K562 (cell line): ENCODE measurements around the gene CARD8. TPM values are rescaled to one million over a fixed set of nuclear protein-coding genes. Genes with fewer than 3 reads are reported as not detected.
A peak's percentile ranks its signal among the peaks of the same experiment; 100 is the strongest.

Experiments
- ATAC-seq: fragments of 200-7000 bp; cut with Tn5 transposase; 3 replicates; pipeline ENCODE4 v1.9.1; 2020; ENCODE audit warnings: moderate library complexity
- BruUV-seq: library from RNA; stranded (reverse); fragments of 400-500 nt; replicated peaks from 2 replicates; lab custom pipeline; 2021; lab: Mats Ljungman, UMichigan
- CTCF ChIA-PET: fragments of 300-600 bp; formaldehyde crosslinking; extraction: SDS; loops from one replicate; lab custom pipeline; 2021; ENCODE audit warnings: low intra/inter-chr PET ratio; lab: Yijun Ruan, JAX
- POLR2A ChIA-PET: fragments of 300-600, 350-650 bp; sonication (Branson Sonifier 250); formaldehyde crosslinking; extraction: SDS; loops from one replicate; lab custom pipeline; 2021; ENCODE audit warnings: antibody characterized with exemption, inconsistent platforms; lab: Yijun Ruan, JAX
- DNase-seq, 4 experiments: peaks; one replicate each; pipeline versions ENCODE4 v3.0.0 to v3.0.0-alpha.2; 2011 to 2018; ENCODE audit warnings: low spot score in 3 of 4, mixed read lengths in 3 of 4; ENCODE audit errors: extremely low read depth in 1 of 4
- FAIRE-seq: peaks from 2 replicates; lab custom pipeline; 2011; peaks lifted over from hg19 to GRCh38; lab: Jason Lieb, UNC
- H2AFZ ChIP-seq: 2 replicates; pipeline ENCODE4 v1.6.0; 2011; ENCODE audit warnings: low read depth, low read length, control low read depth, inconsistent platforms
- H3K27ac ChIP-seq: fragments of 200-600 bp; 3 replicates; pipeline ENCODE4 v1.8.0; 2011; ENCODE audit warnings: low read depth, mild to moderate bottlenecking, control low read depth, inconsistent platforms, low read length, moderate library complexity, mixed read lengths; ENCODE audit errors: extremely low read depth
- H3K27me3 ChIP-seq, 2 experiments: fragments of 300-600 bp in 1 of 2; 2 replicates in 1 of 2; 3 replicates in 1 of 2; pipeline versions ENCODE4 v1.6.0 to v1.8.0; 2011; ENCODE audit warnings: inconsistent platforms in 2 of 2, low read length in 2 of 2, mild to moderate bottlenecking in 1 of 2, mixed read lengths in 1 of 2, moderate library complexity in 1 of 2; ENCODE audit not compliant: control insufficient read depth in 2 of 2, insufficient read depth in 2 of 2
- H3K36me3 ChIP-seq: fragments of 300-600 bp; 3 replicates; pipeline ENCODE4 v1.8.0; 2011; ENCODE audit warnings: mild to moderate bottlenecking, low read length, inconsistent platforms; ENCODE audit not compliant: control insufficient read depth, insufficient read depth
- H3K4me1 ChIP-seq, 2 experiments: fragments of 200-600 bp in 1 of 2; replicated peaks in 1 of 2; 2 replicates in 1 of 2; 3 replicates in 1 of 2; pipeline versions ENCODE4 v1.5.1 to v1.8.0; 2011; ENCODE audit warnings: inconsistent platforms in 2 of 2, low read length in 2 of 2, mild to moderate bottlenecking in 1 of 2, mixed read lengths in 1 of 2, moderate library complexity in 1 of 2; ENCODE audit not compliant: control insufficient read depth in 2 of 2, insufficient read depth in 2 of 2
- H3K4me2 ChIP-seq: 2 replicates; pipeline ENCODE4 v1.6.1; 2011; ENCODE audit warnings: low read length, control low read depth, inconsistent platforms, mixed read lengths; ENCODE audit not compliant: insufficient read depth
- H3K4me3 ChIP-seq: fragments of 200-600 bp; sonication (generic), shearing (Covaris generic); 2 replicates; pipeline ENCODE4 v1.5.1; 2016; ENCODE audit warnings: control low read depth, inconsistent platforms
- H3K79me2 ChIP-seq: fragments of 200-600 bp; 3 replicates; pipeline ENCODE4 v1.8.0; 2011; ENCODE audit warnings: low read length, inconsistent platforms; ENCODE audit not compliant: control insufficient read depth, insufficient read depth
- H3K9ac ChIP-seq, 2 experiments: 2 replicates each; pipeline versions ENCODE4 v1.6.0 to v1.6.1; 2011; ENCODE audit warnings: low read depth in 2 of 2, low read length in 2 of 2, control low read depth in 1 of 2, inconsistent platforms in 1 of 2, mild to moderate bottlenecking in 1 of 2, mixed read lengths in 1 of 2; ENCODE audit not compliant: insufficient read depth in 1 of 2
- H3K9me1 ChIP-seq: one replicate; pipeline ENCODE4 v1.6.0; 2011; ENCODE audit warnings: inconsistent platforms, mild to moderate bottlenecking, low read length, moderate library complexity; ENCODE audit not compliant: control insufficient read depth, insufficient read depth
- H3K9me3 ChIP-seq: replicated peaks from 2 replicates; pipeline ENCODE4 v1.5.1; 2011; ENCODE audit warnings: low read depth, low read length, inconsistent platforms; ENCODE audit not compliant: control insufficient read depth, insufficient read depth
- H4K20me1 ChIP-seq: replicated peaks from 2 replicates; pipeline ENCODE4 v1.6.1; 2011; ENCODE audit warnings: low read length, inconsistent platforms, mixed read lengths; ENCODE audit not compliant: control insufficient read depth, insufficient read depth
- HSF4 ChIP-seq: fragments of 250-450 bp; sonication (Bioruptor Pico); IDR thresholded peaks from 2 replicates; pipeline ENCODE4 v2.1.2; 2022; ENCODE audit warnings: mild to moderate bottlenecking, moderate library complexity, borderline replicate concordance
- KAT8 ChIP-seq: fragments of 450-650 bp; IDR thresholded peaks from 2 replicates; pipeline ENCODE4 v1.6.1; 2016; ENCODE audit warnings: low read depth, mild to moderate bottlenecking
- KDM4B ChIP-seq, 2 experiments: fragments of 450-650 bp in 1 of 2; sonication (generic) in 1 of 2; IDR thresholded peaks; 2 replicates each; pipeline ENCODE4 v1.6.1; 2016 to 2017; ENCODE audit warnings: borderline replicate concordance in 2 of 2, antibody characterized with exemption in 1 of 2, low read depth in 1 of 2, mild to moderate bottlenecking in 1 of 2
- ZNF316 ChIP-seq: fragments of 450-650 bp; IDR thresholded peaks from 2 replicates; pipeline ENCODE4 v1.6.1; 2016
- WGBS: fragments of 100-300 bp; shearing (Covaris generic); methylation state at CpG from one replicate; pipeline ENCODE4 v1.1.6; 2016; ENCODE audit warnings: low coverage, mixed read lengths; ENCODE audit not compliant: insufficient coverage; ENCODE audit errors: missing lambda C conversion rate; 5-methylcytosine and 5-hydroxymethylcytosine counted together
- in situ Hi-C: fragments of 300-500 bp; cut with MboI; formaldehyde crosslinking; loops from 4 replicates; pipeline ENCODE4 v1.15.0; 2018; ENCODE audit warnings: inconsistent platforms, mixed read lengths
- intact Hi-C: fragments of 100-400 bp; cut with micrococcal nuclease; formaldehyde crosslinking; loops from 2 replicates; pipeline ENCODE4 v1.14.2; 2022
- polyA plus RNA-seq, 8 experiments: library from polyadenylated mRNA; depleted of rRNA in 4 of 8; stranded (reverse) in 5 of 8; unstranded in 3 of 8; fragments of >200 nt; fragmentation: Nextera tagmentation in 2 of 8; fragmentation: Illumina TruSeq in 1 of 8; extraction: Ambion mirVana in 2 of 8; extraction: Trizol in 1 of 8; gene quantifications; 2 replicates each; pipeline versions ENCODE4 v1.2.1 to v1.2.3, GENCODE V29; 2011 to 2014; ENCODE audit warnings: inconsistent platforms in 1 of 8, missing spikeins in 1 of 8
- total RNA-seq, 7 experiments: library from RNA; depleted of rRNA in 6 of 7; stranded (reverse); fragments of >200 nt in 6 of 7; fragmentation: Illumina TruSeq in 2 of 7; extraction: Trizol in 2 of 7; gene quantifications; 2 replicates each; pipeline versions ENCODE4 v1.2.1 to v1.2.3, GENCODE V29; 2011 to 2021; ENCODE audit warnings: low replicate concordance in 1 of 7
- TF ChIP-seq, protein P1 (sequence below): fragments of 250-450 bp; sonication (Bioruptor Pico); IDR thresholded peaks from 2 replicates; pipeline ENCODE4 v1.8.0; 2022; ENCODE audit warnings: inconsistent platforms, mild to moderate bottlenecking, moderate library complexity, borderline replicate concordance
- TF ChIP-seq, protein P2 (sequence below): fragments of 250-450 bp; sonication (Bioruptor Pico); IDR thresholded peaks from 2 replicates; pipeline ENCODE4 v1.5.0; 2020; ENCODE audit warnings: mild to moderate bottlenecking

Gene CARD8
- total and polyA plus RNA-seq, 9 of the 15 experiments (the other 6 are each of a cell fraction or from before 2014, with no cell fraction given): 11.5 to 26.4 (median 20.8) TPM

GRCh38 chr19:48168689-48169088, 87.0 kb downstream of the CARD8 start:
- H2AFZ ChIP-seq: no peak overlapping the region
- H3K4me2 ChIP-seq: peak overlapping the region; percentile 96
- no peaks in the 10 kb centered on the region for H3K9me1 ChIP-seq
- CTCF ChIA-PET: no interaction called here
- ATAC-seq (no peak), FAIRE-seq (no peak), DNase-seq (no peak)
- TF ChIP-seq, protein P1, sequence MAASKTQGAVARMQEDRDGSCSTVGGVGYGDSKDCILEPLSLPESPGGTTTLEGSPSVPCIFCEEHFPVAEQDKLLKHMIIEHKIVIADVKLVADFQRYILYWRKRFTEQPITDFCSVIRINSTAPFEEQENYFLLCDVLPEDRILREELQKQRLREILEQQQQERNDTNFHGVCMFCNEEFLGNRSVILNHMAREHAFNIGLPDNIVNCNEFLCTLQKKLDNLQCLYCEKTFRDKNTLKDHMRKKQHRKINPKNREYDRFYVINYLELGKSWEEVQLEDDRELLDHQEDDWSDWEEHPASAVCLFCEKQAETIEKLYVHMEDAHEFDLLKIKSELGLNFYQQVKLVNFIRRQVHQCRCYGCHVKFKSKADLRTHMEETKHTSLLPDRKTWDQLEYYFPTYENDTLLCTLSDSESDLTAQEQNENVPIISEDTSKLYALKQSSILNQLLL (CRISPR knock-in tag): no peak
- TF ChIP-seq ZNF316: peak; percentile 19; the same call in 1 of the 2 replicates
- H3K9ac ChIP-seq: no peak overlapping the region
- no peak overlapping the region for H3K27ac ChIP-seq
- H3K4me1 ChIP-seq: peaks cover 7 to 17% of the 10 kb centered on the region in 2 experiments; a peak in 3 of 5 replicates
- POLR2A ChIA-PET: no interaction called here
- in situ Hi-C loops: no loop called here
- 50% methylated on average over 5 of the region's 5 CpGs for WGBS
- H3K27me3 ChIP-seq: no peaks in the 10 kb centered on the region
- H3K36me3 ChIP-seq: peaks cover 29% of the 10 kb centered on the region
- peaks cover 8% of the 10 kb centered on the region; the same call in 1 of the 2 replicates for H4K20me1 ChIP-seq
- no TSS peak for BruUV-seq
- intact Hi-C loops: no loop called here
- H3K4me3 ChIP-seq: peak overlapping the region; percentile 99; the same call in 1 of the 2 replicates
- H3K9me3 ChIP-seq: no peaks in the 10 kb centered on the region
- H3K79me2 ChIP-seq: peaks cover 42% of the 10 kb centered on the region

DNA sequence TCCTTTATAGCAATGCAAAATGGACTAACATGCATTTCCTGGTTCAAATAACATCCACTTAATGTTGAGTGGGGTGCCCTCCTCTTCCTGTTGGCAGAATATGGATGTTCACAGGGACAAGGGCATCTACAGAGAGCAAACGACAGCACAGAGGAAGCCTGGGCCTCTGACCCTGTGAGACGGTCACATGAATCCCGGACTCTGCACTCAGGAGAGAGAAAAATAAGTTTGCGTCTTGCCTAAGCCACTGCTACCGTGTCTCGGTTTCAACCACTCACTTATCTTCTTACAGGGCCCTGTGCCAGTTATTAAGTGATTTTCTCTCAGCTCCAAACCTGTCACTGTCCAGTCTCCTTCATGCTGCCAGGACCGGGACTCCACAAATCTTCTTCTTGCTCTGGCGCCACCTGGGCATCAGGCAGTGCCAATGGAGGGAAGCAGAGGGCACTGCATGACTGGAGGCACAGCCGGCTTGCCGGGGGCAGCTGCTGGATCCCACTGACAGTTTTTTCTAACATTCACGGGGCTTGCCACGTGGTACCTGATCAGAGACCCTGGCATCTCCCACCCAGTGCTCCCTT, 97.4 kb downstream of the CARD8 start:
- H3K4me1 ChIP-seq: no peaks in the 10 kb centered on the region; a peak in 1 of 5 replicates
- H3K4me3 ChIP-seq: no peak overlapping the region
- no peaks in the 10 kb centered on the region for H3K27me3 ChIP-seq
- 93% methylated on average over 12 of the region's 12 CpGs for WGBS
- no peaks in the 10 kb centered on the region for H4K20me1 ChIP-seq
- ChIA-PET CTCF (no interaction called here), POLR2A (interaction anchor here (0.6 kb wide), 1 partner anchor 21 kb away, joined by 4 read pairs; no protein-coding TSS in a partner anchor)
- FAIRE-seq: no peak
- H3K36me3 ChIP-seq: peaks cover 77% of the 10 kb centered on the region; the same call in 2 of the 3 replicates
- H3K79me2 ChIP-seq: no peaks in the 10 kb centered on the region
- intact Hi-C loops (no loop called here), in situ Hi-C loops (no loop called here)
- H3K27ac ChIP-seq: no peak overlapping the region
- peaks cover 3% of the 10 kb centered on the region for H3K9me1 ChIP-seq
- H3K9ac ChIP-seq: no peak overlapping the region; a peak in 1 of 4 replicates
- ATAC-seq: no peak
- TF ChIP-seq, protein P2, sequence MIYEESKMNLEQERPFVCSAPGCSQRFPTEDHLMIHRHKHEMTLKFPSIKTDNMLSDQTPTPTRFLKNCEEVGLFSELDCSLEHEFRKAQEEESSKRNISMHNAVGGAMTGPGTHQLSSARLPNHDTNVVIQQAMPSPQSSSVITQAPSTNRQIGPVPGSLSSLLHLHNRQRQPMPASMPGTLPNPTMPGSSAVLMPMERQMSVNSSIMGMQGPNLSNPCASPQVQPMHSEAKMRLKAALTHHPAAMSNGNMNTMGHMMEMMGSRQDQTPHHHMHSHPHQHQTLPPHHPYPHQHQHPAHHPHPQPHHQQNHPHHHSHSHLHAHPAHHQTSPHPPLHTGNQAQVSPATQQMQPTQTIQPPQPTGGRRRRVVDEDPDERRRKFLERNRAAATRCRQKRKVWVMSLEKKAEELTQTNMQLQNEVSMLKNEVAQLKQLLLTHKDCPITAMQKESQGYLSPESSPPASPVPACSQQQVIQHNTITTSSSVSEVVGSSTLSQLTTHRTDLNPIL (CRISPR knock-in tag): no peak
- TF ChIP-seq KDM4B (IDR thresholded peaks at IDR 0.05; ENCODE audit: borderline replicate concordance in 2 of 2, low read depth in 1 of 2): no peak
- TF ChIP-seq HSF4 (CRISPR knock-in tag): no peak
- TF ChIP-seq KAT8: no peak
- no peaks in the 10 kb centered on the region for H3K9me3 ChIP-seq
- H3K4me2 ChIP-seq: no peak overlapping the region
- BruUV-seq: no TSS peak
- H2AFZ ChIP-seq: no peak overlapping the region
- no peak for DNase-seq
